Measurements from ENCODE around the gene LMTK3.

The LMTK3 gene

DNA sequence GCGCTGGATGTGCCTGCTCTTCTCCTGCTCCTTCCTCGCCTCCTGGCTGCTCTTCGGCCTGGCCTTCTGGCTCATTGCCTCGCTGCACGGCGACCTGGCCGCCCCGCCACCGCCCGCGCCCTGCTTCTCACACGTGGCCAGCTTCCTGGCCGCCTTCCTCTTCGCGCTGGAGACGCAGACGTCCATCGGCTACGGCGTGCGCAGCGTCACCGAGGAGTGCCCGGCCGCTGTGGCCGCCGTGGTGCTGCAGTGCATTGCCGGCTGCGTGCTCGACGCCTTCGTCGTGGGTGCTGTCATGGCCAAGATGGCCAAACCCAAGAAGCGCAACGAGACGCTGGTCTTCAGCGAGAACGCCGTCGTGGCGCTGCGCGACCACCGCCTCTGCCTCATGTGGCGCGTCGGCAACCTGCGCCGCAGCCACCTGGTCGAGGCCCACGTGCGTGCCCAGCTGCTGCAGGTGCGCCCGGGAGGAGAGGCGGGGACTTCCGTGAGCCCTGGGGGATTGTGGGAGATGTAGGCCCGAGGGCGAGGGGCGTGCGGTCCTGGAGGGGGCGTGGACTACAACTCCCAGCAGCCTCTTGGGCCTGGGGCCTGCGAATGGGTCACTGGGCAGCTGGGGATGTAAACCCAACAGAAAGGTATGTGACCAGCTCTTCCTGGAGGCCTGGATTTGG lies 49.5 kb downstream of the LMTK3 start:
- no peak for DNase-seq
- Histone ChIP-seq H2BK120ac (ENCODE audit: insufficient read depth, low read length, poor library complexity) (no peak overlapping the region), H3K23ac (ENCODE audit: low read length) (no peak overlapping the region), H3K27me3 (ENCODE audit: insufficient read depth, low read length) (no peaks in the 10 kb centered on the region), H2AFZ (ENCODE audit: insufficient read depth, low read length, poor library complexity) (no peak overlapping the region), H4K91ac (ENCODE audit: low read depth, low read length) (no peak overlapping the region), H3K4me3 (ENCODE audit: low read depth, low read length) (no peak overlapping the region), H4K12ac (ENCODE audit: low read depth, low read length) (no peak overlapping the region), H3K9me3 (ENCODE audit: insufficient read depth, low read depth, low read length) (peaks cover 4% of the 10 kb centered on the region), H2BK12ac (ENCODE audit: low read length) (no peak overlapping the region), H3K36me3 (ENCODE audit: control insufficient read depth in 1 of 2, insufficient read depth in 2 of 2, low read length in 2 of 2) (peaks cover 9 to 13% of the 10 kb centered on the region in 2 experiments), H3K4me1 (ENCODE audit: control insufficient read depth in 1 of 2, insufficient read depth in 2 of 2, low read length in 2 of 2) (peaks cover 0 to 2% of the 10 kb centered on the region in 2 experiments), H2AK5ac (ENCODE audit: low read length) (no peak overlapping the region), H2BK5ac (ENCODE audit: low read depth, low read length, poor library complexity) (no peak overlapping the region), H3K79me1 (ENCODE audit: low read length) (no peaks in the 10 kb centered on the region), H3K14ac (ENCODE audit: low read length) (no peak overlapping the region), H3K18ac (ENCODE audit: low read length) (no peak overlapping the region), H3K27ac (ENCODE audit: low read depth, low read length) (no peak overlapping the region), H3K4ac (ENCODE audit: low read depth, low read length) (no peak overlapping the region), H3K9ac (ENCODE audit: low read length) (no peak overlapping the region), H4K8ac (ENCODE audit: low read depth, low read length) (no peak overlapping the region), H3K4me2 (ENCODE audit: low read length) (no peak overlapping the region), H3K79me2 (ENCODE audit: control insufficient read depth, insufficient read depth, low read length, poor library complexity) (no peaks in the 10 kb centered on the region)
- no CpG with 5 or more reads among the region's 62 CpGs for WGBS (ENCODE audit: extremely low coverage, insufficient coverage, insufficient read length)

DNA sequence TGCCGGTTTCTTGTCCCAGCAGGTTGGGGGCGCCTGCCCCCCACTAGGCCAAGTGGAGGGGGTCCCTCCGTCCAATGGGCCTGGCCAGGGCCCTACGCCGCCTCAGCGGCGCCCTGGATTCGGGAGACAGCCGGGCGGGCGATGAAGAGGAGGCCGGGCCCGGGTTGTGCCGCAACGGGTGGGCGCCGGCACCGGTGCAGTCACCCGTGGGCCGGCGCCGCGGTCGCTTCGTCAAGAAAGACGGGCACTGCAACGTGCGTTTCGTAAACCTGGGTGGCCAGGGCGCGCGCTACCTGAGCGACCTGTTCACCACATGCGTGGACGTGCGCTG lies 50.0 kb downstream of the LMTK3 start:
- Histone ChIP-seq H3K4ac (ENCODE audit: low read depth, low read length) (no peak overlapping the region), H4K91ac (ENCODE audit: low read depth, low read length) (no peak overlapping the region), H3K79me1 (ENCODE audit: low read length) (no peaks in the 10 kb centered on the region), H4K8ac (ENCODE audit: low read depth, low read length) (no peak overlapping the region), H3K27ac (ENCODE audit: low read depth, low read length) (no peak overlapping the region), H3K23ac (ENCODE audit: low read length) (no peak overlapping the region), H2BK5ac (ENCODE audit: low read depth, low read length, poor library complexity) (no peak overlapping the region), H3K18ac (ENCODE audit: low read length) (no peak overlapping the region), H3K14ac (ENCODE audit: low read length) (no peak overlapping the region), H3K4me3 (ENCODE audit: low read depth, low read length) (no peak overlapping the region), H4K12ac (ENCODE audit: low read depth, low read length) (no peak overlapping the region), H3K9me3 (ENCODE audit: insufficient read depth, low read depth, low read length) (peaks cover 4% of the 10 kb centered on the region), H2BK12ac (ENCODE audit: low read length) (no peak overlapping the region), H2AK5ac (ENCODE audit: low read length) (no peak overlapping the region), H3K4me2 (ENCODE audit: low read length) (no peak overlapping the region), H3K4me1 (ENCODE audit: control insufficient read depth in 1 of 2, insufficient read depth in 2 of 2, low read length in 2 of 2) (peaks cover 0 to 2% of the 10 kb centered on the region in 2 experiments), H3K36me3 (ENCODE audit: control insufficient read depth in 1 of 2, insufficient read depth in 2 of 2, low read length in 2 of 2) (peaks cover 9 to 17% of the 10 kb centered on the region in 2 experiments), H3K9ac (ENCODE audit: low read length) (no peak overlapping the region), H2AFZ (ENCODE audit: insufficient read depth, low read length, poor library complexity) (no peak overlapping the region), H2BK120ac (ENCODE audit: insufficient read depth, low read length, poor library complexity) (no peak overlapping the region), H3K27me3 (ENCODE audit: insufficient read depth, low read length) (no peaks in the 10 kb centered on the region), H3K79me2 (ENCODE audit: control insufficient read depth, insufficient read depth, low read length, poor library complexity) (no peaks in the 10 kb centered on the region)
- WGBS (ENCODE audit: extremely low coverage, insufficient coverage, insufficient read length) = no CpG with 5 or more reads among the region's 36 CpGs
- no peak for DNase-seq

DNA sequence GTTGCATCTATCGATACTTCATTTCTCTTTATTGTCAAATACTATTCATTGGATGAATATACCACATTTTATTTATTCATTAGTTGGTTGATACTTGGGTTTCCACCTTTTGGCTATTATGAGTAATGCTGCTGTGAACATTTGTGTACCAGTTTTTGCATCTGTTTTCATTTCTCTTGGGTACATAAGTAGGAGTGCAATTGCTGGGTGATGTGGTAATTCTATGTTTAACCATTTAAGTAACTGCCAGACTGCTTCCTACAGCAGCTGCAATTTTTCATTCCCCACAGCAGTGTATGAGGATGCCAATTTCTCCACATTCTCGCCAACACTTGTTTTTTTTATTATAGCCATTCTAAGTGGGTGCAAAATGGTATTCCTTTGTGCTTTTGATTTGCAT lies 53.6 kb downstream of the LMTK3 start:
- H3K9me3 ChIP-seq (ENCODE audit: insufficient read depth, low read depth, low read length) = peaks cover 2% of the 10 kb centered on the region
- no CpG with 5 or more reads among the region's 2 CpGs for WGBS (ENCODE audit: extremely low coverage, insufficient coverage, insufficient read length)
- no peak overlapping the region for H2BK5ac ChIP-seq (ENCODE audit: low read depth, low read length, poor library complexity)

DNA sequence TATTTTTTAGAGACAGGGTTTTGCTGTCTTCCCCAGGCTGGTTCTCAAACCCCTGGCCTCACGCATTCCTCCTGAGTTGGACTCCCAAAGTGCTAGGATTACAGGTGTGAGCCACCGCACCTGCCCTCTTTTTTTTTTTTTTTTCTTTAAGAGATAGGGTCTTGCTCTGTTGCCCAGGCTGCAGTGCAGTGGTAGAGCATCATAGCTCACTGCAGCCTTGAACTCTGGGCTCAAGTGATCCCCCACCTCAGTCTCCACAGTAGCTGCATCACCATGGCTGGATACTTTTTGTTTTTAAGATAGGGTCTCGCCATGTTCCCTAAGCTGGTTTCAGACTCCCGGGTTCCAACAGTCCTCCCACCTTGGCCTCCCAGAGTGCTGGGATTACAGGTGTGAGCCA lies 54.8 kb downstream of the LMTK3 start:
- Histone ChIP-seq H3K14ac (ENCODE audit: low read length) (no peak overlapping the region), H2BK120ac (ENCODE audit: insufficient read depth, low read length, poor library complexity) (no peak overlapping the region), H2AFZ (ENCODE audit: insufficient read depth, low read length, poor library complexity) (no peak overlapping the region), H3K9me3 (ENCODE audit: insufficient read depth, low read depth, low read length) (peaks cover 2% of the 10 kb centered on the region), H4K8ac (ENCODE audit: low read depth, low read length) (no peak overlapping the region), H3K18ac (ENCODE audit: low read length) (no peak overlapping the region), H3K79me2 (ENCODE audit: control insufficient read depth, insufficient read depth, low read length, poor library complexity) (no peaks in the 10 kb centered on the region), H3K23ac (ENCODE audit: low read length) (no peak overlapping the region), H3K27ac (ENCODE audit: low read depth, low read length) (no peak overlapping the region), H3K9ac (ENCODE audit: low read length) (no peak overlapping the region), H4K12ac (ENCODE audit: low read depth, low read length) (no peak overlapping the region), H2AK5ac (ENCODE audit: low read length) (no peak overlapping the region), H2BK5ac (ENCODE audit: low read depth, low read length, poor library complexity) (no peak overlapping the region), H3K27me3 (ENCODE audit: insufficient read depth, low read length) (no peaks in the 10 kb centered on the region), H3K4me1 (ENCODE audit: control insufficient read depth in 1 of 2, insufficient read depth in 2 of 2, low read length in 2 of 2) (peaks cover 0 to 2% of the 10 kb centered on the region in 2 experiments), H2BK12ac (ENCODE audit: low read length) (no peak overlapping the region), H3K36me3 (ENCODE audit: control insufficient read depth in 1 of 2, insufficient read depth in 2 of 2, low read length in 2 of 2) (peaks cover 42 to 44% of the 10 kb centered on the region in 2 experiments), H3K79me1 (ENCODE audit: low read length) (no peaks in the 10 kb centered on the region), H3K4me2 (ENCODE audit: low read length) (no peak overlapping the region), H3K4ac (ENCODE audit: low read depth, low read length) (no peak overlapping the region), H4K91ac (ENCODE audit: low read depth, low read length) (no peak overlapping the region), H3K4me3 (ENCODE audit: low read depth, low read length) (no peak overlapping the region)
- no CpG with 5 or more reads among the region's 4 CpGs for WGBS (ENCODE audit: extremely low coverage, insufficient coverage, insufficient read length)
- DNase-seq = no peak

More for the DNA sequence above, 53.6 kb downstream of the LMTK3 start:
- H3K23ac ChIP-seq (ENCODE audit: low read length) = no peak overlapping the region
- no peak overlapping the region for H2BK120ac ChIP-seq (ENCODE audit: insufficient read depth, low read length, poor library complexity)
- H3K4me3 ChIP-seq (ENCODE audit: low read depth, low read length) = no peak overlapping the region
- H4K91ac ChIP-seq (ENCODE audit: low read depth, low read length) = no peak overlapping the region
- no peak overlapping the region for H3K4me2 ChIP-seq (ENCODE audit: low read length)
- no peak overlapping the region for H4K12ac ChIP-seq (ENCODE audit: low read depth, low read length)
- H2AFZ ChIP-seq (ENCODE audit: insufficient read depth, low read length, poor library complexity) = no peak overlapping the region
- H3K4ac ChIP-seq (ENCODE audit: low read depth, low read length) = no peak overlapping the region
- H3K36me3 ChIP-seq (ENCODE audit: control insufficient read depth in 1 of 2, insufficient read depth in 2 of 2, low read length in 2 of 2) = peaks cover 40 to 41% of the 10 kb centered on the region in 2 experiments
- H3K79me1 ChIP-seq (ENCODE audit: low read length) = no peaks in the 10 kb centered on the region
- no peak overlapping the region for H3K27ac ChIP-seq (ENCODE audit: low read depth, low read length)
- no peak overlapping the region for H3K9ac ChIP-seq (ENCODE audit: low read length)
- no peak overlapping the region for H4K8ac ChIP-seq (ENCODE audit: low read depth, low read length)
- H3K14ac ChIP-seq (ENCODE audit: low read length) = no peak overlapping the region
- no peak overlapping the region for H2BK12ac ChIP-seq (ENCODE audit: low read length)
- DNase-seq = no peak
- H3K4me1 ChIP-seq (ENCODE audit: control insufficient read depth in 1 of 2, insufficient read depth in 2 of 2, low read length in 2 of 2) = peaks cover 0 to 2% of the 10 kb centered on the region in 2 experiments
- no peak overlapping the region for H2AK5ac ChIP-seq (ENCODE audit: low read length)
- no peaks in the 10 kb centered on the region for H3K27me3 ChIP-seq (ENCODE audit: insufficient read depth, low read length)
- H3K18ac ChIP-seq (ENCODE audit: low read length) = no peak overlapping the region
- no peaks in the 10 kb centered on the region for H3K79me2 ChIP-seq (ENCODE audit: control insufficient read depth, insufficient read depth, low read length, poor library complexity)

Measured in trophoblast cell (in vitro differentiated cells and primary cell).